T-helper 17 cell (primary cell): ENCODE results near the gene PCGF6. TPM values are rescaled to one million over a fixed set of nuclear protein-coding genes. Genes with fewer than 3 reads are reported as not detected.

ENCODE experiments used
- ATAC-seq: fragments of 150-1000 bp; cut with Tn5 transposase; 2 replicates; pipeline ENCODE4 v1.10.0; 2021; ENCODE audit warnings: mild to moderate bottlenecking, moderate library complexity
- DNase-seq, 3 donors: peaks; one replicate each; pipeline versions ENCODE4 v3.0.0 to v3.0.0-alpha.2; 2020 to 2021
- H3K9me3 ChIP-seq: one replicate; pipeline ENCODE4 v1.7.0; 2013; ENCODE audit warnings: low read length, mild to moderate bottlenecking; ENCODE audit not compliant: control insufficient read depth, poor library complexity, severe bottlenecking
- H3K27ac Mint-ChIP-seq: one replicate; pipeline ENCODE4 v1.8.0; 2022; ENCODE audit warnings: mild to moderate bottlenecking, moderate library complexity, mixed read lengths
- H3K27me3 Mint-ChIP-seq: one replicate; pipeline ENCODE4 v1.8.0; 2022; ENCODE audit warnings: mixed read lengths
- H3K36me3 Mint-ChIP-seq: one replicate; pipeline ENCODE4 v1.8.0; 2022; ENCODE audit warnings: low read depth, mixed read lengths
- H3K4me1 Mint-ChIP-seq: one replicate; pipeline ENCODE4 v1.8.0; 2022; ENCODE audit warnings: mild to moderate bottlenecking, mixed read lengths
- H3K4me3 Mint-ChIP-seq: one replicate; pipeline ENCODE4 v1.8.0; 2022; ENCODE audit warnings: mild to moderate bottlenecking, moderate library complexity, mixed read lengths
- total RNA-seq, 4 donors: library from RNA in 2 of 4; stranded (reverse) in 2 of 4; gene quantifications; one replicate each; pipeline ENCODE4 v1.2.3 and lab custom pipeline; 2022 to 2026

Gene PCGF6
- total RNA-seq, 2 donors from 2014 or later, result 4.6 to 4.7 TPM

- Mint-ChIP-seq H3K4me3 (no peak overlapping the region), H3K27ac (no peak overlapping the region), H3K4me1 (peaks cover 4% of the 10 kb centered on the region), H3K36me3 (no peaks in the 10 kb centered on the region), H3K27me3 (peaks cover 74% of the 10 kb centered on the region)
- no peak for DNase-seq
- no peaks in the 10 kb centered on the region for H3K9me3 ChIP-seq
- ATAC-seq, result no peak
Measured at GRCh38 chr10:103287992-103288391, 62.9 kb downstream of the PCGF6 start.

DNA sequence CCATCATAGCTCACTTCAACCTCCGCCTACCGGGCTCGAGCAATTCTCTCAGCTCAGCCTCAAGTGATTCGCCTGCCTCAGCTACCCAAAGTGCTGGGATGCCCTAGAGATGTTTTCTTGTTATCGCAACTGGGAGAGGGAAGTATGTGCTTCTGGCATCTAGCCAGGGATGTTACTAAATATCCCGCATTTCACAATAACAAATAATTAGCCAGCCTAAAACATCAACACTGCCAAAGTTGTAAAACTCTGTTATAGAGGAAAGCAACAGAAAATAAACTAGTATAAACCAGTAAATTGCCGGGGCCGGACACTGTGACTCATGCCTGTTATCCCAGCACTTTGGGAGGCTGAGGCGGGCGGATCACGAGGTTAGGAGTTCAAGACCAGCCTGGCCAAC is 66.8 kb downstream of the PCGF6 start:
- no peaks in the 10 kb centered on the region for H3K4me1 Mint-ChIP-seq
- ATAC-seq, result no peak

DNA sequence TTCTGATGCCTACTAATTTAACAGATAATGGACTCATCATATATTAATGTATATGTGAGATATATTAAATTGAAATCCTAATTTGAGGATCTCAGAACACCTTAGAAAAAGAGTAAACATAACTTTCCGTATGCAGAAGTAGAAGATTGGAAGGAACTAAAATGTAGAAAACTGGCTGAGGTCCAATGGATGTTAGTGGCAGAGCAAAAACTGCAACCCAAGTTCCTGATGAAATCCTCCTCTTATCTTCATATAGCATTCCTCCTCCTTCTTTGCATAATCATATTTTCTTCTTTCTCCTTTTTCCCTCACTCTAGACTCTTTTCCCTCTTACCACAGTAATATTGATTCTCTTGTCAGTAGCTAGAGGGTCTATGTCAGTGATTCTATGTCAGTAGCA is 68.0 kb downstream of the PCGF6 start:
- Mint-ChIP-seq H3K4me1 (no peaks in the 10 kb centered on the region), H3K4me3 (no peak overlapping the region), H3K36me3 (no peaks in the 10 kb centered on the region), H3K27ac (no peak overlapping the region), H3K27me3 (peaks cover 77% of the 10 kb centered on the region)
- DNase-seq, result no peak
- peaks cover 4% of the 10 kb centered on the region for H3K9me3 ChIP-seq
- no peak for ATAC-seq

More for the DNA sequence above, 66.8 kb downstream of the PCGF6 start:
- H3K27me3 Mint-ChIP-seq, result peaks cover 81% of the 10 kb centered on the region
- no peak overlapping the region for H3K27ac Mint-ChIP-seq
- H3K9me3 ChIP-seq, result no peaks in the 10 kb centered on the region
- no peak overlapping the region for H3K4me3 Mint-ChIP-seq
- DNase-seq, result no peak
- no peaks in the 10 kb centered on the region for H3K36me3 Mint-ChIP-seq

- DNase-seq (no peak), ATAC-seq (no peak)
- Mint-ChIP-seq H3K27me3 (peaks cover 70% of the 10 kb centered on the region), H3K4me1 (no peaks in the 10 kb centered on the region), H3K27ac (no peak overlapping the region), H3K36me3 (no peaks in the 10 kb centered on the region), H3K4me3 (no peak overlapping the region)
- peaks cover 4% of the 10 kb centered on the region for H3K9me3 ChIP-seq
Measured at GRCh38 chr10:103281753-103282152, 69.2 kb downstream of the PCGF6 start.

- H3K4me3 Mint-ChIP-seq, result no peak overlapping the region
- DNase-seq (no peak), ATAC-seq (no peak)
- peaks cover 4% of the 10 kb centered on the region for H3K9me3 ChIP-seq
- H3K27me3 Mint-ChIP-seq, result peaks cover 73% of the 10 kb centered on the region
- H3K4me1 Mint-ChIP-seq, result no peaks in the 10 kb centered on the region
- no peaks in the 10 kb centered on the region for H3K36me3 Mint-ChIP-seq
- H3K27ac Mint-ChIP-seq, result no peak overlapping the region
Measured at GRCh38 chr10:103280506-103280905, 70.4 kb downstream of the PCGF6 start.

DNA sequence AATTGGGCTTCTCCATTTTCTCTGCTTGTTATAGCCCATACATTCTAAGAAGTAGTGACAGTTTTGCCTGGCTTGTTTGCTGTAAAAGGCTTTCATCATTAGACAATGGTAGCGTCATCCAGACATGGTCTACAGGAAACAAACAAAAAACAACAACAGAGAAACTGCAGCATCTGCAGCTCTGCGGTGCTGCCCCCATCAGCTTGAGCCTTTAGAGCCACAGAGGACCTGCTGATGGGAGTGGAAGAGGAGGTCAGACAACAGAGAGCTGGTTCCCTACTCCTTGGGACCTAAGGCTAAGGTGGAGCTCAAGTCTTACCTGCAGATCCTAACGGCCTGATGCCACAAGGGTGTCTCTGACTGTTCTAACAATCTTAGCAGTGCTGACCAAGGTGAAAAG is 70.9 kb downstream of the PCGF6 start:
- DNase-seq, result no peak
- H3K27ac Mint-ChIP-seq, result no peak overlapping the region
- H3K9me3 ChIP-seq, result peaks cover 4% of the 10 kb centered on the region
- no peak overlapping the region for H3K4me3 Mint-ChIP-seq
- no peak for ATAC-seq
- H3K36me3 Mint-ChIP-seq, result no peaks in the 10 kb centered on the region
- peaks cover 74% of the 10 kb centered on the region for H3K27me3 Mint-ChIP-seq
- H3K4me1 Mint-ChIP-seq, result no peaks in the 10 kb centered on the region

GRCh38 chr10:103278862-103279298 is 72.1 kb downstream of the PCGF6 start:
- Mint-ChIP-seq H3K36me3 (no peaks in the 10 kb centered on the region), H3K27ac (no peak overlapping the region), H3K27me3 (peaks cover 70% of the 10 kb centered on the region), H3K4me1 (no peaks in the 10 kb centered on the region), H3K4me3 (peak overlapping the region; percentile 60)
- peak in 1 of 3 donors; percentile 17 for DNase-seq
- no peak for ATAC-seq
- peaks cover 4% of the 10 kb centered on the region for H3K9me3 ChIP-seq

DNA sequence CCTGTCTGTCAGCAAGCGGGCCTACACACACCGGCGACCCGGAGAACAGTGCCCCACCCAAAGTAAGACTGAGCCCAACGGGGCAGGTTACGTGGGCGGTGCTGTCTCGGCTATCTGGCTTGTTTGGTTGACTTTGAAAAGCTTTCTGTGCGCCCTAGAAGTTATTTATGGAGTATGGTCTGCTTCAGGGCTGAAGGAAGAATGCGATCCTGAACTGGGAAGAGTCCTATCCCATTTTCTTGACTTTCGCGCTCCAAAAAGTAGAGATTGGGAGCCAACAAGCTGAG is 72.5 kb downstream of the PCGF6 start:
- H3K4me1 Mint-ChIP-seq, result no peaks in the 10 kb centered on the region
- no peaks in the 10 kb centered on the region for H3K36me3 Mint-ChIP-seq
- H3K4me3 Mint-ChIP-seq, result peak overlapping the region; percentile 60
- peaks cover 71% of the 10 kb centered on the region for H3K27me3 Mint-ChIP-seq
- ATAC-seq, result no peak
- H3K9me3 ChIP-seq, result peaks cover 4% of the 10 kb centered on the region
- DNase-seq, result no peak
- H3K27ac Mint-ChIP-seq, result no peak overlapping the region

- Mint-ChIP-seq H3K4me1 (no peaks in the 10 kb centered on the region), H3K27me3 (peaks cover 66% of the 10 kb centered on the region), H3K36me3 (no peaks in the 10 kb centered on the region), H3K4me3 (no peak overlapping the region), H3K27ac (no peak overlapping the region)
- ATAC-seq, result no peak
- DNase-seq, result no peak
- peaks cover 4% of the 10 kb centered on the region for H3K9me3 ChIP-seq
Measured at GRCh38 chr10:103277713-103278536, 73.0 kb downstream of the PCGF6 start.

- Mint-ChIP-seq H3K4me3 (peak within 1 kb of the TSS; percentile 85), H3K27ac (no peak within 1 kb of the TSS), H3K27me3 (peaks cover 66% of the 10 kb centered on the region), H3K4me1 (no peaks in the 10 kb centered on the region), H3K36me3 (no peaks in the 10 kb centered on the region)
- peaks cover 4% of the 10 kb centered on the region for H3K9me3 ChIP-seq
- ATAC-seq (peak; percentile 14), DNase-seq (no peak)
Measured at GRCh38 chr10:103276896-103277712, 73.8 kb downstream of the PCGF6 start, which contains the start of gene INA. Gene INA (plus strand): TSS chr10:103277138. CDS start chr10:103277212, 74 bp downstream.

DNA sequence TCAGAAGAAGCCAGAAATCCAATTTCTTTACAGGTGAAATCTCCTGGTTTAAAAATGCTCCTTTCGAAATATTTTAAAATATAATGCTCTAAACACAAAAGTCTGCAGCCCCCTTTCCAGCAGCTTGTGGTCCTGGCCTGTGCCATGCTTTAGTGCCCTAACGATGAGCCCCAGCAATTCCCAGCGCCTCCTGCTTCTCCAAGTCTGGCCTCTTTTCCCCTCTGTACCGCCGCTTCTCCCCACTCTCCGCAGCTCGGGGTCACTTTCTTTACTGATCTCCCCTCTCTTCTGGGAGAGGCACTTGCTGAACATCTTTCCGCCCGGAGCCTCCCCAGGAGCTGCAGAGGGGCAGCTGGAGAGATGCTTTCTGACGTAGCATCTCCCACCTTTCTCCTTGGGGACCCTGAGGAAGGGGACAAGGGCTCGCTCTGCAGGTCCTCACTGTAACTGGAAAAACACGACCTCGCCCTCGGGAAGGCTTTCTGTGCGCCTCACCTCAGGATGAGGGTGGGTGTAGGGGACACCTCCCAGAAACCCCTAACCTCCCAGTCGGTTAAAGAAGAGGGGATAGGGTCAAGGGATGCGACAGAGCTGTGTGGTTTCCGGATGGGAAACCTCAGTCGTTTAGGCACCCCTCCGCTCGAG is 74.6 kb downstream of the PCGF6 start:
- H3K36me3 Mint-ChIP-seq, result no peaks in the 10 kb centered on the region
- no peak for ATAC-seq
- H3K27me3 Mint-ChIP-seq, result peaks cover 60% of the 10 kb centered on the region
- peak overlapping the region; percentile 85 for H3K4me3 Mint-ChIP-seq
- H3K4me1 Mint-ChIP-seq, result no peaks in the 10 kb centered on the region
- H3K9me3 ChIP-seq, result peaks cover 4% of the 10 kb centered on the region
- no peak for DNase-seq
- no peak overlapping the region for H3K27ac Mint-ChIP-seq

- no peak for ATAC-seq
- Mint-ChIP-seq H3K4me1 (no peaks in the 10 kb centered on the region), H3K27me3 (peaks cover 47% of the 10 kb centered on the region), H3K4me3 (no peak overlapping the region), H3K36me3 (no peaks in the 10 kb centered on the region), H3K27ac (no peak overlapping the region)
- DNase-seq, result no peak
- H3K9me3 ChIP-seq, result no peaks in the 10 kb centered on the region
Measured at GRCh38 chr10:103273041-103273441, 77.9 kb downstream of the PCGF6 start.

DNA sequence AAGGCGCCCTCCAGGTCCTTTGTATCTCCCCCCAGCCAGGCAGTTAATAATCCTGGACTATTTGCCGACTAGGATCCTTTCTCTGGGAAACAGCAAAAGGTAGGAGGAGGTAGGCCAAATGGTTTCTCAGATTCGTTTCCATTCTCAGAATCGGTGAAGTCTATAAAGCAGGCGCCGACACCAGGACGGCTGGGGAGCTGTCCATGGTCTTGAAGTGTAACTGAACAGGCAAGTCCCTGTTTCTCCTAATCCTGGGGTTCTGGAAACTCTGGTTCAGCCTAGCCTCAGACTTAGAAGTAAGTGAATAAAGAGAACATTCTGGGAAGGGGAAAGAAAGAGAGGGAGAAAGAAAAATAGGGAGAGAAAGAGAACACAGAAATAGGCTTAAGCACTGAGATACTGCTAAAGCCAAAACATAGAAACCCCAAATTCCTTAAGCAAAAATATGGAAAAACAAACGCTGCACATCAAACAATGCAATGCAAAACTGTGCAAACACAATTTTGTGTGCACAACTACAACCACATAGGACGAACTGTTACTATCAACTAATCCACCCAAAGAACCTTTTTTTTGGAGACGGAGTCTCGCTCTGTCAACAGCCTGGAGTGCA is 85.1 kb downstream of the PCGF6 start:
- Mint-ChIP-seq H3K27me3 (peaks cover 52% of the 10 kb centered on the region), H3K4me1 (no peaks in the 10 kb centered on the region), H3K27ac (no peak overlapping the region), H3K4me3 (no peak overlapping the region), H3K36me3 (peaks cover 3% of the 10 kb centered on the region)
- ATAC-seq, result no peak
- peak in 1 of 3 donors; percentile 11 for DNase-seq
- H3K9me3 ChIP-seq, result no peaks in the 10 kb centered on the region
